ENCODE data around the gene A2ML1. TPM values are rescaled to one million over a fixed set of nuclear protein-coding genes. Genes with fewer than 3 reads are reported as not detected.
"Not testable (repeated sequence)": the region's sequence is repeated elsewhere in the genome, so short reads cannot be mapped to it uniquely, and the experiment has no call there.

A2ML1 gene
- total RNA-seq, 2 donors from 2014 or later, result 0.27 TPM; not detected in 1

- Histone ChIP-seq H3K27ac (no peak overlapping the region), H3K4me3 (no peak overlapping the region), H3K27me3 (replicated peaks; ENCODE audit: insufficient read depth) (no peaks in the 10 kb centered on the region), H3K4me1 (ENCODE audit: control insufficient read depth in 1 of 2, low read depth in 2 of 2) (no peaks in the 10 kb centered on the region), H3K9me3 (no peaks in the 10 kb centered on the region), H3K36me3 (no peaks in the 10 kb centered on the region)
- ATAC-seq (ENCODE audit: insufficient number of reproducible peaks, low FRiP score, low read depth), result no peak
- no peak for TF ChIP-seq CTCF (IDR thresholded peaks at IDR 0.05)
- DNase-seq (ENCODE audit: low spot score), result no peak
Observed at GRCh38 chr12:8891976-8892375, 69.6 kb downstream of the A2ML1 start.

GRCh38 chr12:8894378-8894777, 72.0 kb downstream of the A2ML1 start:
- no peaks in the 10 kb centered on the region for H3K36me3 ChIP-seq
- no peaks in the 10 kb centered on the region for H3K9me3 ChIP-seq
- no peak for DNase-seq (ENCODE audit: low spot score)
- no peak for TF ChIP-seq CTCF (IDR thresholded peaks at IDR 0.05)
- H3K27me3 ChIP-seq (replicated peaks; ENCODE audit: insufficient read depth), result no peaks in the 10 kb centered on the region
- H3K27ac ChIP-seq, result no peak overlapping the region
- ATAC-seq (ENCODE audit: insufficient number of reproducible peaks, low FRiP score, low read depth), result no peak
- no peak overlapping the region for H3K4me3 ChIP-seq
- H3K4me1 ChIP-seq (ENCODE audit: control insufficient read depth in 1 of 2, low read depth in 2 of 2), result no peaks in the 10 kb centered on the region

GRCh38 chr12:8894986-8895385, 72.6 kb downstream of the A2ML1 start:
- no peak for DNase-seq (ENCODE audit: low spot score)
- no peak for ATAC-seq (ENCODE audit: insufficient number of reproducible peaks, low FRiP score, low read depth)
- H3K4me3 ChIP-seq, result no peak overlapping the region
- no peak overlapping the region for H3K27ac ChIP-seq
- no peaks in the 10 kb centered on the region for H3K36me3 ChIP-seq
- no peaks in the 10 kb centered on the region for H3K4me1 ChIP-seq (ENCODE audit: control insufficient read depth in 1 of 2, low read depth in 2 of 2)
- H3K27me3 ChIP-seq (replicated peaks; ENCODE audit: insufficient read depth), result no peaks in the 10 kb centered on the region
- TF ChIP-seq CTCF (IDR thresholded peaks at IDR 0.05), result no peak
- no peaks in the 10 kb centered on the region for H3K9me3 ChIP-seq

GRCh38 chr12:8897081-8897480, 74.7 kb downstream of the A2ML1 start:
- no peaks in the 10 kb centered on the region for H3K36me3 ChIP-seq

GRCh38 chr12:8899830-8900229, 77.4 kb downstream of the A2ML1 start:
- Histone ChIP-seq H3K4me3 (no peak overlapping the region), H3K36me3 (no peaks in the 10 kb centered on the region), H3K27me3 (replicated peaks; ENCODE audit: insufficient read depth) (no peaks in the 10 kb centered on the region), H3K4me1 (ENCODE audit: control insufficient read depth in 1 of 2, low read depth in 2 of 2) (peaks cover 0 to under 1% of the 10 kb centered on the region in 2 donors), H3K27ac (no peak overlapping the region), H3K9me3 (no peaks in the 10 kb centered on the region)
- DNase-seq (ENCODE audit: low spot score), result no peak
- ATAC-seq (ENCODE audit: insufficient number of reproducible peaks, low FRiP score, low read depth), result no peak
- TF ChIP-seq CTCF (IDR thresholded peaks at IDR 0.05), result no peak

More at GRCh38 chr12:8897081-8897480, 74.7 kb downstream of the A2ML1 start:
- no peaks in the 10 kb centered on the region for H3K27me3 ChIP-seq (replicated peaks; ENCODE audit: insufficient read depth)
- ATAC-seq (ENCODE audit: insufficient number of reproducible peaks, low FRiP score, low read depth) (no peak), DNase-seq (ENCODE audit: low spot score) (no peak)
- TF ChIP-seq CTCF (IDR thresholded peaks at IDR 0.05), result no peak
- no peaks in the 10 kb centered on the region for H3K9me3 ChIP-seq
- H3K4me3 ChIP-seq, result no peak overlapping the region
- H3K27ac ChIP-seq, result no peak overlapping the region
- no peaks in the 10 kb centered on the region for H3K4me1 ChIP-seq (ENCODE audit: control insufficient read depth in 1 of 2, low read depth in 2 of 2)

GRCh38 chr12:8902703-8903102, 80.3 kb downstream of the A2ML1 start:
- DNase-seq (ENCODE audit: low spot score); H3K36me3 ChIP-seq; H3K9me3 ChIP-seq; H3K27ac ChIP-seq; H3K4me3 ChIP-seq; ATAC-seq (ENCODE audit: insufficient number of reproducible peaks, low FRiP score, low read depth); H3K27me3 ChIP-seq (replicated peaks; ENCODE audit: insufficient read depth): not testable (repeated sequence)
- H3K4me1 ChIP-seq (ENCODE audit: control insufficient read depth in 1 of 2, low read depth in 2 of 2), result peaks cover 0 to 20% of the 10 kb centered on the region in 2 donors

Data from thoracic aorta (tissue), 2 donors.